MCF 10A (cell line): ENCODE results near the gene ACR. TPM values are rescaled to one million over a fixed set of nuclear protein-coding genes. Genes with fewer than 3 reads are reported as not detected.

Experiments
- BruUV-seq: library from RNA; stranded (reverse); fragments of 400-500 nt; replicated peaks from 2 replicates; lab custom pipeline; 2021; lab: Mats Ljungman, UMichigan
- CTCF ChIA-PET: fragments of 300-600 bp; sonication (Branson Sonifier 250); formaldehyde crosslinking; extraction: SDS; loops from one replicate; lab custom pipeline; 2021; ENCODE audit warnings: antibody characterized with exemption, inconsistent platforms; lab: Yijun Ruan, JAX
- POLR2A ChIA-PET: fragments of 300-600, 350-650 bp; sonication (Branson Sonifier 250); formaldehyde crosslinking; extraction: SDS; loops from one replicate; lab custom pipeline; 2020; ENCODE audit warnings: antibody characterized with exemption, inconsistent platforms; lab: Yijun Ruan, JAX
- DNase-seq: peaks from one replicate; pipeline ENCODE4 v3.0.0-alpha.2; 2018; ENCODE audit not compliant: unreplicated experiment
- H3K27ac Mint-ChIP-seq: one replicate; pipeline ENCODE4 v1.8.0; 2022; ENCODE audit warnings: mild to moderate bottlenecking, low read depth, mixed read lengths; ENCODE audit not compliant: unreplicated experiment
- H3K27me3 Mint-ChIP-seq: one replicate; pipeline ENCODE4 v1.8.0; 2022; ENCODE audit warnings: mixed read lengths; ENCODE audit not compliant: insufficient read depth, unreplicated experiment
- H3K36me3 Mint-ChIP-seq: one replicate; pipeline ENCODE4 v1.8.0; 2022; ENCODE audit warnings: mild to moderate bottlenecking, moderate library complexity, mixed read lengths; ENCODE audit not compliant: insufficient read depth, unreplicated experiment
- H3K4me1 Mint-ChIP-seq: one replicate; pipeline ENCODE4 v1.8.0; 2022; ENCODE audit warnings: mixed read lengths; ENCODE audit not compliant: insufficient read depth, unreplicated experiment
- H3K4me3 Mint-ChIP-seq: one replicate; pipeline ENCODE4 v1.8.0; 2022; ENCODE audit warnings: mild to moderate bottlenecking, moderate library complexity, mixed read lengths; ENCODE audit not compliant: unreplicated experiment
- H3K9me3 Mint-ChIP-seq: one replicate; pipeline ENCODE4 v1.8.0; 2022; ENCODE audit warnings: mixed read lengths; ENCODE audit not compliant: unreplicated experiment
- intact Hi-C: fragments of 100-400 bp; cut with micrococcal nuclease; formaldehyde crosslinking; loops from 2 replicates; pipeline ENCODE4 v1.14.1; 2022
- total RNA-seq: library from RNA; stranded (reverse); gene quantifications from 2 replicates; pipeline ENCODE4 v1.2.3, GENCODE V29; 2022
- TF ChIP-seq, protein P1 (sequence below): fragments of 200-600 bp; IDR thresholded peaks from one replicate; pipeline ENCODE4 v1.8.0; 2022; ENCODE audit warnings: antibody characterized with exemption, mild to moderate bottlenecking; ENCODE audit not compliant: unreplicated experiment

ACR gene
- total RNA-seq, 1 experiment from 2014 or later, result not detected

DNA sequence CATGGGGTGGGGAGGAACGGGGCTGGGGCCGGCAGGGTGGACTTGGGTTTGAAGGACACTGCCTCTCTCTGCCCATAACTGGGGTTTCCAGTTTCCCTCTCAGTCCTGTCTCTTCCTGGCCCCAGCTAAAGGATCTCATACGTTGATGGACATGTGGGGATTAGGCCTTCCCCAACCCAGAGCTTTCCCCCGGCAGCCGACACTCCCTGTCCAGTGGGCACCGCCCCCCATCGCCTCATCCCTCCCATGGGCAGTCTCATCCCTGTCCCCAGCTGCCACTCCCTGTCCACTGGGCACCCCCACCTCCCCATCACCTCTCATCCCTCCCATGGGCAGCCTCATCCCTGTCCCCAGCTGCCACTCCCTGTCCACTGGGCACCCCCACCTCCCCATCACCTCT lies 22.2 kb upstream of the ACR start:
- H3K9me3 Mint-ChIP-seq, result no peaks in the 10 kb centered on the region
- intact Hi-C loops, result no loop called here
- ChIA-PET POLR2A (no interaction called here), CTCF (interaction anchor here (0.8 kb wide), 1 partner anchor 24 kb away, joined by 3 read pairs; no protein-coding TSS in a partner anchor)
- no peak overlapping the region for H3K27ac Mint-ChIP-seq
- H3K36me3 Mint-ChIP-seq, result no peaks in the 10 kb centered on the region
- no peaks in the 10 kb centered on the region for H3K27me3 Mint-ChIP-seq
- H3K4me3 Mint-ChIP-seq, result no peak overlapping the region
- no peaks in the 10 kb centered on the region for H3K4me1 Mint-ChIP-seq
- no TSS peak for BruUV-seq
- TF ChIP-seq, protein P1, sequence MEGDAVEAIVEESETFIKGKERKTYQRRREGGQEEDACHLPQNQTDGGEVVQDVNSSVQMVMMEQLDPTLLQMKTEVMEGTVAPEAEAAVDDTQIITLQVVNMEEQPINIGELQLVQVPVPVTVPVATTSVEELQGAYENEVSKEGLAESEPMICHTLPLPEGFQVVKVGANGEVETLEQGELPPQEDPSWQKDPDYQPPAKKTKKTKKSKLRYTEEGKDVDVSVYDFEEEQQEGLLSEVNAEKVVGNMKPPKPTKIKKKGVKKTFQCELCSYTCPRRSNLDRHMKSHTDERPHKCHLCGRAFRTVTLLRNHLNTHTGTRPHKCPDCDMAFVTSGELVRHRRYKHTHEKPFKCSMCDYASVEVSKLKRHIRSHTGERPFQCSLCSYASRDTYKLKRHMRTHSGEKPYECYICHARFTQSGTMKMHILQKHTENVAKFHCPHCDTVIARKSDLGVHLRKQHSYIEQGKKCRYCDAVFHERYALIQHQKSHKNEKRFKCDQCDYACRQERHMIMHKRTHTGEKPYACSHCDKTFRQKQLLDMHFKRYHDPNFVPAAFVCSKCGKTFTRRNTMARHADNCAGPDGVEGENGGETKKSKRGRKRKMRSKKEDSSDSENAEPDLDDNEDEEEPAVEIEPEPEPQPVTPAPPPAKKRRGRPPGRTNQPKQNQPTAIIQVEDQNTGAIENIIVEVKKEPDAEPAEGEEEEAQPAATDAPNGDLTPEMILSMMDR, result no peak
- no peak for DNase-seq

DNA sequence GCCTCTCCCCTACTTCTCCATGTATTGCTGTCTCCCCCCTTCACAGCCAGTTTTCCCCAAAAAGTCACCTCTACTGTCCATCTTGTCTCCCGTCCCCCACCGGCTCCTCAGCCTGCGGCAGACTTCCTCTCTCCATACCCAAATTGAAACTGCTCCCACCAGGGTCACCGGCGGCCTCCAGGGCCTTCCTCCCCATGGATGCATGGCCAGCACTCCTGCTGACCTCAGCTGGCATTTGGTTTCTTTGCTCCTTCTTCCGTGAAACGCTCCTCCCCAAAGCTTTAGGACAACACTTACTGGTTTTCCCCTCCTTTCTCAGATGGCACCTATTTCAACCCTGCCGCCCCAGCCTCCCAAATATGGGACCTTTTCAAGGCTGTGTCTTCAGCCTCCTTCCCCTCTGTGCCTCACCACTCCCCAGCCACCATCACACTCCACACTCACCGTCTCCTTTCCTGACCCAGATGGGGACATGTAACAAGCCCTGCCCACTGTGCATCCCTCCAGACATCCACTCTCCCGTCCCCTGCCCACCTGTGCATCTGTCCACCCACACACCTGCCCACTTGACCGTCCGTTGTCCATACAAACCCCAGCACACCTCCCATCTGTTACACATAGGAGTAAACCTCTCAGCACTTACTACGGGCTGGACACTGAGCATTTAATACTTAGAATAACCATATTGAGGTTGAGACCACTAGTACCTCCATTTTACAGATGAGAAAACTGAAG lies 21.5 kb upstream of the ACR start:
- ChIA-PET POLR2A (no interaction called here), CTCF (interaction anchor here (1.8 kb wide), 1 partner anchor 16 kb away, joined by 7 read pairs; no protein-coding TSS in a partner anchor)
- H3K27me3 Mint-ChIP-seq, result no peaks in the 10 kb centered on the region
- no peaks in the 10 kb centered on the region for H3K4me1 Mint-ChIP-seq
- no peaks in the 10 kb centered on the region for H3K9me3 Mint-ChIP-seq
- intact Hi-C loops, result no loop called here
- DNase-seq, result no peak
- BruUV-seq, result no TSS peak
- TF ChIP-seq, protein P1, result no peak
- H3K27ac Mint-ChIP-seq, result no peak overlapping the region
- H3K4me3 Mint-ChIP-seq, result no peak overlapping the region
- H3K36me3 Mint-ChIP-seq, result no peaks in the 10 kb centered on the region

DNA sequence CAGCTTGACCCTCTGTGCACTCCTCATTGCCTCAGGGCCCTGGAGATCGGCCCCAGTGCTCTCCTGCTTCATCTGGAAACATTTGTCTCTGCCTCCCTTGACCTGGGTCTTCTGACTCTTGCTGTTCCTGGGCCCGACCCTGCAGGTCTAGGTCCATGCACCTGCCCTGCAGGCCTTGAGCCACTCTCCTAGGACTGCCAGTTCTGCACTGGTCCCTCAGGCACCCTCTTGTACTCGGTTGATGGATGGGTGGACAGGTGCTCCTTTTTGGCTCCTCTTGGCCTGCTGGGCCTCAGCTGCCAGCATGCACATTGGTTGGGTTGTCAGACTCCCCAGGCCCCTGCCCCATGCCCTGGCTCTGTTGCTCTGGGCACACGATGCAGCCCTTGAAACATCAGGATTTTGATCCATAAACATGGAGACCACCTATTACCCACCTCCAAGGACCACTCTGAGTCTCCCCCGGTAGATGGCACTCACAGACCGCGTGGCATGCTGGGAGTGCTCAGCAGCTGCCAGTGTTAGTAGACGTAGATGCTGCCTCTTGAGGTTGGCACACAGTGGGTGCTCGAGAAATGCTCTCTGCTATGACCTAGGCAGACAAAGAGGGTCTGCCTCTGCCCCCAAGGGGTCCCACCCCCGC lies 20.2 kb upstream of the ACR start:
- no peak overlapping the region for H3K4me3 Mint-ChIP-seq
- no peaks in the 10 kb centered on the region for H3K9me3 Mint-ChIP-seq
- no peaks in the 10 kb centered on the region for H3K4me1 Mint-ChIP-seq
- TF ChIP-seq, protein P1, result no peak
- ChIA-PET POLR2A (no interaction called here), CTCF (interaction anchor here (0.7 to 1.8 kb wide), 2 partner anchors 9 to 14 kb away, joined by 3 to 7 read pairs; no protein-coding TSS in a partner anchor)
- H3K27ac Mint-ChIP-seq, result no peak overlapping the region
- intact Hi-C loops, result no loop called here
- no peaks in the 10 kb centered on the region for H3K27me3 Mint-ChIP-seq
- no TSS peak for BruUV-seq
- H3K36me3 Mint-ChIP-seq, result no peaks in the 10 kb centered on the region
- DNase-seq, result no peak

DNA sequence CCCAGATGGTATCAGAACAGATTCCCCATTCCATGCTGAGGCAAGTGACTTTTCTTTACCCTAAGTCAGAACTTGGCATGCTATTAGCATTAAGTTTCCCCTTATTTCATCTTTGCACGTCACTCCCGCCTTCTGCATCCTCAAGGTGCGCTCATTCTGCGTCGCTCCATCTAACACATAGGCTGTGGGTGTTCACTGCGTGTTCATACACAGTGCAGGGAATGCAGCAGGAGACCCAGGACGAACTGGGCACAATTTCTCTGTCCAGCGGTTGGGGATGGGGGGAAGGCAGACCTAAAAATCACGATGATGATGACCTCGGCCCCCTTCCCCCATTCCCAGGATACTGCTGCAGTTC lies 19.7 kb upstream of the ACR start:
- no peak overlapping the region for H3K27ac Mint-ChIP-seq
- POLR2A ChIA-PET, result no interaction called here
- H3K36me3 Mint-ChIP-seq, result no peaks in the 10 kb centered on the region
- H3K4me3 Mint-ChIP-seq, result no peak overlapping the region
- BruUV-seq, result no TSS peak
- no peaks in the 10 kb centered on the region for H3K27me3 Mint-ChIP-seq
- no peaks in the 10 kb centered on the region for H3K9me3 Mint-ChIP-seq
- intact Hi-C loops, result no loop called here
- no peak for DNase-seq
- H3K4me1 Mint-ChIP-seq, result no peaks in the 10 kb centered on the region
- TF ChIP-seq, protein P1, result no peak
- CTCF ChIA-PET, result interaction anchor here (1.8 kb wide), 1 partner anchor 14 kb away, joined by 7 read pairs; no protein-coding TSS in a partner anchor
